OCI-LY7 (cell line): ENCODE results near the gene STX18. TPM values are rescaled to one million over a fixed set of nuclear protein-coding genes. Genes with fewer than 3 reads are reported as not detected.
A peak's percentile ranks its signal among the peaks of the same experiment; 100 is the strongest.

Experiments used
- BruUV-seq: library from RNA; stranded (reverse); fragments of 400-500 nt; replicated peaks from 2 replicates; lab custom pipeline; 2021; lab: Mats Ljungman, UMichigan
- CTCF ChIA-PET: fragments of 300-600 bp; sonication (Branson Sonifier 250); formaldehyde crosslinking; loops from one replicate; lab custom pipeline; 2022; ENCODE audit warnings: antibody characterized with exemption; ENCODE audit not compliant: unreplicated experiment; lab: Charles Lee
- POLR2A ChIA-PET: fragments of 300-600 bp; sonication (Branson Sonifier 250); formaldehyde crosslinking; loops from one replicate; lab custom pipeline; 2022; ENCODE audit warnings: antibody characterized with exemption; lab: Charles Lee
- DNase-seq: peaks from one replicate; pipeline ENCODE4 v3.0.0-alpha.2; 2015; ENCODE audit warnings: low spot score
- H2AFZ ChIP-seq: fragments of 200-600 bp; sonication (generic), shearing (Covaris generic); 2 replicates; pipeline ENCODE4 v1.6.1; 2014; ENCODE audit warnings: mild to moderate bottlenecking, antibody characterized with exemption, low read length, moderate library complexity
- H3K27ac ChIP-seq: fragments of 200-600 bp; sonication (generic); 2 replicates; pipeline ENCODE4 v1.5.1; 2014; ENCODE audit warnings: mixed run types, low read depth, mild to moderate bottlenecking, moderate library complexity, low read length, inconsistent platforms; ENCODE audit not compliant: poor library complexity, severe bottlenecking
- H3K36me3 ChIP-seq: fragments of 200-600 bp; sonication (generic); 2 replicates; pipeline ENCODE4 v1.6.1; 2014; ENCODE audit warnings: mild to moderate bottlenecking, antibody characterized with exemption, low read length, moderate library complexity, mixed read lengths; ENCODE audit not compliant: insufficient read depth
- H3K4me1 ChIP-seq: fragments of 200-600 bp; sonication (generic); 2 replicates; pipeline ENCODE4 v1.5.1; 2014; ENCODE audit warnings: mild to moderate bottlenecking, low read length; ENCODE audit not compliant: insufficient read depth, poor library complexity, severe bottlenecking
- H3K4me2 ChIP-seq: fragments of 200-600 bp; sonication (generic); 2 replicates; pipeline ENCODE4 v1.6.1; 2014; ENCODE audit warnings: mild to moderate bottlenecking, low read length
- H3K4me3 ChIP-seq: fragments of 200-600 bp; sonication (generic); 2 replicates; pipeline ENCODE4 v1.5.1; 2014; ENCODE audit warnings: mild to moderate bottlenecking, low read depth, low read length; ENCODE audit not compliant: poor library complexity, severe bottlenecking
- H3K79me2 ChIP-seq: fragments of 200-600 bp; sonication (generic); 2 replicates; pipeline ENCODE4 v1.6.1; 2016; ENCODE audit warnings: low read depth, mild to moderate bottlenecking, low read length, moderate library complexity, mixed read lengths; ENCODE audit not compliant: insufficient read depth
- H3K9me2 ChIP-seq: fragments of 200-600 bp; sonication (generic); 2 replicates; pipeline ENCODE4 v1.6.1; 2016; ENCODE audit warnings: mild to moderate bottlenecking, low read length, mixed read lengths; ENCODE audit not compliant: insufficient read depth
- H3K9me3 ChIP-seq: fragments of 200-600 bp; sonication (generic); 2 replicates; pipeline ENCODE4 v1.6.1; 2014; ENCODE audit warnings: mild to moderate bottlenecking, mixed run types, low read length, mixed read lengths
- H4K20me1 ChIP-seq: fragments of 200-600 bp; sonication (generic); 2 replicates; pipeline ENCODE4 v1.6.1; 2014; ENCODE audit warnings: mild to moderate bottlenecking, antibody characterized with exemption, low read length, moderate library complexity, mixed read lengths; ENCODE audit not compliant: insufficient read depth
- EZH2phosphoT487 ChIP-seq: fragments of 200-600 bp; sonication (generic); IDR thresholded peaks from 2 replicates; pipeline ENCODE4 v1.6.1; 2018; ENCODE audit warnings: low read depth, borderline replicate concordance, mild to moderate bottlenecking, mixed run types, antibody characterized with exemption, low read length, moderate library complexity, mixed read lengths
- intact Hi-C: fragments of 100-400 bp; cut with micrococcal nuclease; formaldehyde crosslinking; loops from one replicate; pipeline ENCODE4 v1.10.0; 2022; ENCODE audit not compliant: unreplicated experiment
- total RNA-seq, 2 experiments: library from RNA; depleted of rRNA in 1 of 2; stranded (reverse); fragments of >200 nt in 1 of 2; shearing (Covaris generic) in 1 of 2; gene quantifications; 2 replicates each; pipeline ENCODE4 v1.2.3, GENCODE V29; 2014 to 2022
- TF ChIP-seq, protein P1 (sequence below): fragments of 200-600 bp; sonication (generic); conservative IDR thresholded peaks from 2 replicates; pipeline ENCODE4 v1.5.1; 2014; ENCODE audit warnings: mild to moderate bottlenecking, antibody characterized with exemption, low read length, moderate library complexity, mixed read lengths

STX18 gene
- total RNA-seq, 2 experiments from 2014 or later = 30.6 to 35.2 TPM

DNA sequence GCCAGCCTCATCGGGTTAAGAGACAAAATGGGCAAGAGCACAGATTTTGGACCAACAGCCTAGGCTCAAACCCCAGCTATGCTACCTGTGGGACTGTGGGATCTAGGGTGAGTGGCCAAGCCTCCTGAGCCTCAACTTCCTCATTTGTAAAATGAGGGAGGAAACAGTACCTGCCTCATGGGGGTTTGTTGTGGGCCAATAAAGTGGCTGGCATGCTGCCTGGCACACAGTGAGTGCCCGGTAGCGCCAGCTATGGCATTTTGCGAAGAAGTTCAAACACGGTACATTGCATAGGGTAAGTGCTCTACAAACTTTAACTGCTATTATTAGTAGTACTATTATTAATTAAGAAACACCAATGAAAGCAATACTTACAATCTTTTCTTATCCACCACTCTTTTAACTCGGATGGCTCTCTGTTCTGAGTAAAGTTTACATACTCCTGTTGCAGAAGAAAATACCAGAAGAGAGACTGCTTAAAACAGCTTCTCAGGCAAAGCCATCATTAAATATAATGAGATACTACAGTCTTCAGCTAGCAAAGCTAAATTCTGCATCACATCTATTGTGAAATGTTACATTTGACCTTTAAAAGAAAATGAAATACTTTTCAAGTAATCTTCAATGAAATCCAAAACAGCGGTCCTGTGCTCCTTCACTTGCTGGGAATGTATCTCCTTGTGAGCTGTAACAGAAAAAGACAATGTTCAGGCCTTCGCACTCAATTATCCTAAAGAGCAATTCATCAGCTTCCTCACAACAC lies 84.9 kb downstream of the STX18 start:
- Histone ChIP-seq H3K27ac (peak overlapping the region; percentile 81), H4K20me1 (no peaks in the 10 kb centered on the region), H3K4me1 (peaks cover 53% of the 10 kb centered on the region), H3K9me2 (no peaks in the 10 kb centered on the region), H3K79me2 (no peaks in the 10 kb centered on the region), H3K9me3 (no peaks in the 10 kb centered on the region), H2AFZ (no peak overlapping the region), H3K4me2 (peak overlapping the region; percentile 65), H3K36me3 (peaks cover 62% of the 10 kb centered on the region), H3K4me3 (no peak overlapping the region)
- TF ChIP-seq, protein P1, sequence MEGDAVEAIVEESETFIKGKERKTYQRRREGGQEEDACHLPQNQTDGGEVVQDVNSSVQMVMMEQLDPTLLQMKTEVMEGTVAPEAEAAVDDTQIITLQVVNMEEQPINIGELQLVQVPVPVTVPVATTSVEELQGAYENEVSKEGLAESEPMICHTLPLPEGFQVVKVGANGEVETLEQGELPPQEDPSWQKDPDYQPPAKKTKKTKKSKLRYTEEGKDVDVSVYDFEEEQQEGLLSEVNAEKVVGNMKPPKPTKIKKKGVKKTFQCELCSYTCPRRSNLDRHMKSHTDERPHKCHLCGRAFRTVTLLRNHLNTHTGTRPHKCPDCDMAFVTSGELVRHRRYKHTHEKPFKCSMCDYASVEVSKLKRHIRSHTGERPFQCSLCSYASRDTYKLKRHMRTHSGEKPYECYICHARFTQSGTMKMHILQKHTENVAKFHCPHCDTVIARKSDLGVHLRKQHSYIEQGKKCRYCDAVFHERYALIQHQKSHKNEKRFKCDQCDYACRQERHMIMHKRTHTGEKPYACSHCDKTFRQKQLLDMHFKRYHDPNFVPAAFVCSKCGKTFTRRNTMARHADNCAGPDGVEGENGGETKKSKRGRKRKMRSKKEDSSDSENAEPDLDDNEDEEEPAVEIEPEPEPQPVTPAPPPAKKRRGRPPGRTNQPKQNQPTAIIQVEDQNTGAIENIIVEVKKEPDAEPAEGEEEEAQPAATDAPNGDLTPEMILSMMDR = no peak
- TF ChIP-seq EZH2phosphoT487 = no peak
- no TSS peak for BruUV-seq
- POLR2A ChIA-PET = interaction anchor here (1.1 to 2.5 kb wide), 4 partner anchors 9 to 113 kb away, joined by 3 to 11 read pairs (median 4); no protein-coding TSS in a partner anchor
- DNase-seq = peak; percentile 20
- intact Hi-C loops = no loop called here
- CTCF ChIA-PET = no interaction called here

DNA sequence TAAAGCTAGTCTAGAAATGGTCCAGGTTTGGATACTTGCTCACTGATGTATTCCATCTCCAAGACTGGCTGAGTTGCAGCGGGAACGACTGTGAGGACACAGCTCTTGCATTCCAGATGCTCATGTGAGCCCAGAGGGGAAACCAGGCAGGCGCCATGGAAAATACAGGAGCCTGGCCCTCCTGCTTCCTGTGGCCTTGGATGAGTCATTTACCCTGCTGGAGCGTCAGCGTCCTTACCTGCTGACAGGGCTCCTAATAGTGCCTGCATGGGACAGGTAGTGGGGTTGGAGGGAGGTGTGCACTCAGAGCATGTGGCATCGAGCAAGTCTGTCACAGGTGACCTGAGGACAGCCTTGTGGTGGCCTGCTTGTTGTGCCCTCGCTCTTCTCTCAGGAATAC lies 85.5 kb downstream of the STX18 start:
- Histone ChIP-seq H3K36me3 (peaks cover 67% of the 10 kb centered on the region), H3K9me2 (no peaks in the 10 kb centered on the region), H2AFZ (no peak overlapping the region), H3K4me2 (peak overlapping the region; percentile 65), H3K9me3 (no peaks in the 10 kb centered on the region), H3K4me1 (peaks cover 53% of the 10 kb centered on the region), H4K20me1 (no peaks in the 10 kb centered on the region), H3K79me2 (no peaks in the 10 kb centered on the region), H3K27ac (peak overlapping the region; percentile 81), H3K4me3 (no peak overlapping the region)
- no peak for DNase-seq
- ChIA-PET CTCF (no interaction called here), POLR2A (interaction anchor here (1.3 to 2.5 kb wide), 2 partner anchors 36 to 113 kb away, joined by 3 to 11 read pairs; no protein-coding TSS in a partner anchor)
- intact Hi-C loops = no loop called here
- no peak for TF ChIP-seq EZH2phosphoT487
- TF ChIP-seq, protein P1 = no peak
- no TSS peak for BruUV-seq
